Ishikawa (cell line): ENCODE measurements around the gene EIF1AX.

ENCODE experiments used
- CEBPB ChIP-seq: IDR thresholded peaks from 2 replicates; pipeline ENCODE4 v1.6.1; 2012
- CREB1 ChIP-seq: IDR thresholded peaks from 2 replicates; pipeline ENCODE4 v1.6.1; 2012; ENCODE audit warnings: low read depth
- EGR1 ChIP-seq: IDR thresholded peaks from 2 replicates; pipeline ENCODE4 v1.6.1; 2012
- EP300 ChIP-seq: IDR thresholded peaks from 2 replicates; pipeline ENCODE4 v1.6.1; 2012; ENCODE audit warnings: borderline replicate concordance
- FOXM1 ChIP-seq: IDR thresholded peaks from 2 replicates; pipeline ENCODE4 v1.6.1; 2012; ENCODE audit warnings: low read depth, borderline replicate concordance
- MAX ChIP-seq: IDR thresholded peaks from 2 replicates; pipeline ENCODE4 v1.6.1; 2012
- NFIC ChIP-seq: IDR thresholded peaks from 2 replicates; pipeline ENCODE4 v1.6.1; 2012
- RAD21 ChIP-seq: IDR thresholded peaks from 2 replicates; pipeline ENCODE4 v1.6.1; 2012; ENCODE audit warnings: low read depth
- TAF1 ChIP-seq: IDR thresholded peaks from 2 replicates; pipeline ENCODE4 v1.6.1; 2012; ENCODE audit warnings: low read depth, mild to moderate bottlenecking
- TCF12 ChIP-seq: IDR thresholded peaks from 2 replicates; pipeline ENCODE4 v1.6.1; 2012; ENCODE audit warnings: low read depth
- TEAD4 ChIP-seq: IDR thresholded peaks from 2 replicates; pipeline ENCODE4 v1.6.1; 2012
- USF1 ChIP-seq: IDR thresholded peaks from 2 replicates; pipeline ENCODE4 v1.6.1; 2012
- YY1 ChIP-seq: IDR thresholded peaks from 2 replicates; pipeline ENCODE4 v1.6.1; 2012; ENCODE audit warnings: low read depth
- ZBTB7A ChIP-seq: IDR thresholded peaks from 2 replicates; pipeline ENCODE4 v1.6.1; 2012; ENCODE audit warnings: low read depth
- TF ChIP-seq, protein P1 (sequence below): IDR thresholded peaks from 2 replicates; pipeline ENCODE4 v1.6.1; 2012; ENCODE audit warnings: low read depth, mild to moderate bottlenecking

EIF1AX gene

GRCh38 chrX:20159797-20160385, 18.3 kb upstream of the EIF1AX start:
- no peak for TF ChIP-seq EP300
- no peak for TF ChIP-seq TCF12
- no peak for TF ChIP-seq FOXM1
- TF ChIP-seq YY1: no peak
- TF ChIP-seq, protein P1, sequence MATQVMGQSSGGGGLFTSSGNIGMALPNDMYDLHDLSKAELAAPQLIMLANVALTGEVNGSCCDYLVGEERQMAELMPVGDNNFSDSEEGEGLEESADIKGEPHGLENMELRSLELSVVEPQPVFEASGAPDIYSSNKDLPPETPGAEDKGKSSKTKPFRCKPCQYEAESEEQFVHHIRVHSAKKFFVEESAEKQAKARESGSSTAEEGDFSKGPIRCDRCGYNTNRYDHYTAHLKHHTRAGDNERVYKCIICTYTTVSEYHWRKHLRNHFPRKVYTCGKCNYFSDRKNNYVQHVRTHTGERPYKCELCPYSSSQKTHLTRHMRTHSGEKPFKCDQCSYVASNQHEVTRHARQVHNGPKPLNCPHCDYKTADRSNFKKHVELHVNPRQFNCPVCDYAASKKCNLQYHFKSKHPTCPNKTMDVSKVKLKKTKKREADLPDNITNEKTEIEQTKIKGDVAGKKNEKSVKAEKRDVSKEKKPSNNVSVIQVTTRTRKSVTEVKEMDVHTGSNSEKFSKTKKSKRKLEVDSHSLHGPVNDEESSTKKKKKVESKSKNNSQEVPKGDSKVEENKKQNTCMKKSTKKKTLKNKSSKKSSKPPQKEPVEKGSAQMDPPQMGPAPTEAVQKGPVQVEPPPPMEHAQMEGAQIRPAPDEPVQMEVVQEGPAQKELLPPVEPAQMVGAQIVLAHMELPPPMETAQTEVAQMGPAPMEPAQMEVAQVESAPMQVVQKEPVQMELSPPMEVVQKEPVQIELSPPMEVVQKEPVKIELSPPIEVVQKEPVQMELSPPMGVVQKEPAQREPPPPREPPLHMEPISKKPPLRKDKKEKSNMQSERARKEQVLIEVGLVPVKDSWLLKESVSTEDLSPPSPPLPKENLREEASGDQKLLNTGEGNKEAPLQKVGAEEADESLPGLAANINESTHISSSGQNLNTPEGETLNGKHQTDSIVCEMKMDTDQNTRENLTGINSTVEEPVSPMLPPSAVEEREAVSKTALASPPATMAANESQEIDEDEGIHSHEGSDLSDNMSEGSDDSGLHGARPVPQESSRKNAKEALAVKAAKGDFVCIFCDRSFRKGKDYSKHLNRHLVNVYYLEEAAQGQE: no peak
- TF ChIP-seq CREB1: no peak
- no peak for TF ChIP-seq ZBTB7A
- no peak for TF ChIP-seq NFIC
- TF ChIP-seq MAX: no peak
- no peak for TF ChIP-seq CEBPB

DNA sequence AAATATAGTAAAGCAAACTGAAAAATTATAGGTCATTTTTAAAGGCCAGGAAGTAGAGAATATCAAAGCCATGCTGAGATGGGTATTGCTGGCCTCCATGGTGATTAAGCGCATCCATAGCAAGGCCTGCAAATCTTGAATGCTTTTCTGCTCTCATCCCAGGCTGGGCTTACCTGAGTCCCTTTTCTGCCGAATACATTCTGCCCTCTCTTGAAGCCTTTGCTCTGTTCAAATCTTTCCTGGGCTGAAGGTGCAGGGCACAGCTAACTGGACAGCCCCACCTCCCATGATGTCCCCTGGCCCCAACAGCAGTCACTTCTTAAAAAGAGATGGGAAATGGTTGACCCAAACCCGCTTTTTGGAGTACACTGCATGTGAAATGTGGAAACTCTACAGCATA, 10.1 kb upstream of the EIF1AX start:
- TF ChIP-seq MAX: no peak
- no peak for TF ChIP-seq EP300
- no peak for TF ChIP-seq ZBTB7A
- TF ChIP-seq TAF1: no peak
- TF ChIP-seq CREB1: no peak
- no peak for TF ChIP-seq FOXM1
- TF ChIP-seq TCF12: no peak
- TF ChIP-seq YY1: no peak
- TF ChIP-seq CEBPB: no peak
- no peak for TF ChIP-seq RAD21
- no peak for TF ChIP-seq TEAD4
- no peak for TF ChIP-seq USF1
- no peak for TF ChIP-seq EGR1
- TF ChIP-seq NFIC: no peak
- TF ChIP-seq, protein P1: no peak

- TF ChIP-seq CEBPB: no peak
Measured at GRCh38 chrX:20149326-20149725, 7.7 kb upstream of the EIF1AX start.

DNA sequence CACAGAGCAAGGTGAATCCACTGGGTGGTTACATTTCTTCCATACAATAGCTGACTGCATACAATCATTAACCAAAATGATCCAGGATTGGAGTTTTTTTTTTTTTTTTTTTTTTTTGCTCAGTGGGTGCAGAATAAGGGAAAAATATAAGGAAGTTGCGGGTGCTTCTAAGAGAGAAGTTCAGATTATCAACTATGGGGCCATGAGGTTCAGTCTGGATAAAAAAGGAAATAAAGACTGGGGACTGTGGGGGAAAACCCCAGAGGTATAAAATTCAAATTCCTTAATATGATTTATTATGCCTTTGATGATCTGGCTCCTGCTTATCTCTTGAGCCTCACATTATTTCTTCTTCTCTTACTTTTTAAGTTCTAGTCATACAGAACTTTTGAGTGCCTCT, 5.9 kb upstream of the EIF1AX start:
- TF ChIP-seq EP300 (no peak), TAF1 (no peak), MAX (no peak), YY1 (no peak), ZBTB7A (no peak), USF1 (no peak), RAD21 (no peak), FOXM1 (no peak), CEBPB (no peak), TCF12 (no peak), EGR1 (no peak), TEAD4 (no peak), NFIC (no peak), CREB1 (no peak)
- TF ChIP-seq, protein P1: no peak
